Loucy (cell line): ENCODE results near the gene APBB2.

Source experiments
- H2AFZ ChIP-seq: fragments of 200-600 bp; sonication (generic); 2 replicates; pipeline ENCODE4 v1.6.0; 2016; ENCODE audit warnings: antibody characterized with exemption, mild to moderate bottlenecking, low read length, moderate library complexity
- H3F3A ChIP-seq: fragments of 200-600 bp; 2 replicates; pipeline ENCODE4 v1.6.0; 2016; ENCODE audit warnings: antibody characterized with exemption, low read depth, mild to moderate bottlenecking
- H3K27me3 ChIP-seq: fragments of 200-600 bp; sonication (generic); 2 replicates; pipeline ENCODE4 v1.6.1; 2014; ENCODE audit warnings: low read length, mild to moderate bottlenecking; ENCODE audit not compliant: insufficient read depth, poor library complexity, severe bottlenecking
- H3K36me3 ChIP-seq: fragments of 200-600 bp; sonication (generic); 2 replicates; pipeline ENCODE4 v1.6.1; 2016; ENCODE audit warnings: low read length; ENCODE audit not compliant: insufficient read depth
- H3K4me1 ChIP-seq: fragments of 200-600 bp; sonication (generic); 2 replicates; pipeline ENCODE4 v1.5.1; 2014; ENCODE audit warnings: low read length, mild to moderate bottlenecking; ENCODE audit not compliant: insufficient read depth, poor library complexity, severe bottlenecking
- H3K4me2 ChIP-seq: fragments of 200-600 bp; sonication (generic); 2 replicates; pipeline ENCODE4 v1.6.0; 2014; ENCODE audit warnings: antibody characterized with exemption, low read length, low read depth, mild to moderate bottlenecking; ENCODE audit not compliant: poor library complexity, severe bottlenecking
- H3K4me3 ChIP-seq: fragments of 200-600 bp; sonication (generic); 2 replicates; pipeline ENCODE4 v1.5.1; 2014; ENCODE audit warnings: low read length, mild to moderate bottlenecking, mixed read lengths; ENCODE audit not compliant: poor library complexity, severe bottlenecking
- H3K79me2 ChIP-seq: fragments of 200-600 bp; sonication (generic); 2 replicates; pipeline ENCODE4 v1.6.1; 2014; ENCODE audit warnings: low read length; ENCODE audit not compliant: insufficient read depth
- H3K9ac ChIP-seq: fragments of 200-600 bp; sonication (generic); 2 replicates; pipeline ENCODE4 v1.6.0; 2014; ENCODE audit warnings: mild to moderate bottlenecking, low read depth, low read length, moderate library complexity; ENCODE audit not compliant: poor library complexity, severe bottlenecking
- H3K9me2 ChIP-seq: fragments of 200-600 bp; sonication (generic); replicated peaks from 2 replicates; pipeline ENCODE4 v1.6.1; 2016; ENCODE audit warnings: low read depth, low read length, mixed read lengths
- H3K9me3 ChIP-seq: fragments of 200-600 bp; sonication (generic); 2 replicates; pipeline ENCODE4 v1.6.1; 2014; ENCODE audit warnings: mild to moderate bottlenecking, antibody characterized with exemption, low read length, low read depth; ENCODE audit not compliant: insufficient read depth
- H4K20me1 ChIP-seq: fragments of 200-600 bp; sonication (generic); 2 replicates; pipeline ENCODE4 v1.6.0; 2014; ENCODE audit warnings: antibody characterized with exemption, low read length, mild to moderate bottlenecking; ENCODE audit not compliant: insufficient read depth, poor library complexity, severe bottlenecking
- CTCF ChIP-seq: fragments of 200-600 bp; sonication (generic); conservative IDR thresholded peaks from 2 replicates; pipeline ENCODE4 v1.5.1; 2014; ENCODE audit warnings: mild to moderate bottlenecking, antibody characterized with exemption, low read length
- EZH2phosphoT487 ChIP-seq: fragments of 200-600 bp; IDR thresholded peaks from 2 replicates; pipeline ENCODE4 v1.6.1; 2018; ENCODE audit warnings: antibody characterized with exemption, mild to moderate bottlenecking, moderate library complexity, borderline replicate concordance

The APBB2 gene

GRCh38 chr4:41103657-41104056 lies 110.7 kb downstream of the APBB2 start:
- H3K79me2 ChIP-seq, result no peaks in the 10 kb centered on the region
- no peaks in the 10 kb centered on the region for H3K27me3 ChIP-seq
- no peaks in the 10 kb centered on the region for H3K9me3 ChIP-seq
- TF ChIP-seq EZH2phosphoT487 (no peak), CTCF (no peak)
- H3K9ac ChIP-seq, result no peak overlapping the region
- no peaks in the 10 kb centered on the region for H3K36me3 ChIP-seq
- H3F3A ChIP-seq, result no peaks in the 10 kb centered on the region
- no peaks in the 10 kb centered on the region for H3K9me2 ChIP-seq
- no peak overlapping the region for H3K4me2 ChIP-seq
- H3K4me1 ChIP-seq, result no peaks in the 10 kb centered on the region
- no peak overlapping the region for H2AFZ ChIP-seq
- no peak overlapping the region for H3K4me3 ChIP-seq
- H4K20me1 ChIP-seq, result no peaks in the 10 kb centered on the region

GRCh38 chr4:41102414-41103092 lies 111.8 kb downstream of the APBB2 start:
- H3K9me2 ChIP-seq, result no peaks in the 10 kb centered on the region
- H3K9ac ChIP-seq, result no peak overlapping the region
- H3K79me2 ChIP-seq, result no peaks in the 10 kb centered on the region
- TF ChIP-seq EZH2phosphoT487 (no peak), CTCF (no peak)
- H3K36me3 ChIP-seq, result no peaks in the 10 kb centered on the region
- no peaks in the 10 kb centered on the region for H3K27me3 ChIP-seq
- H3K4me1 ChIP-seq, result no peaks in the 10 kb centered on the region
- H3K9me3 ChIP-seq, result no peaks in the 10 kb centered on the region
- H3F3A ChIP-seq, result no peaks in the 10 kb centered on the region
- H2AFZ ChIP-seq, result no peak overlapping the region
- no peak overlapping the region for H3K4me3 ChIP-seq
- H3K4me2 ChIP-seq, result no peak overlapping the region
- no peaks in the 10 kb centered on the region for H4K20me1 ChIP-seq

GRCh38 chr4:41098093-41099048 lies 116.0 kb downstream of the APBB2 start:
- no peaks in the 10 kb centered on the region for H3K9me2 ChIP-seq
- no peaks in the 10 kb centered on the region for H3K27me3 ChIP-seq
- H2AFZ ChIP-seq, result no peak overlapping the region
- H3K36me3 ChIP-seq, result no peaks in the 10 kb centered on the region
- no peaks in the 10 kb centered on the region for H3K9me3 ChIP-seq
- H3K4me2 ChIP-seq, result no peak overlapping the region
- no peak for TF ChIP-seq CTCF
- no peak for TF ChIP-seq EZH2phosphoT487
- no peaks in the 10 kb centered on the region for H3K4me1 ChIP-seq
- no peaks in the 10 kb centered on the region for H4K20me1 ChIP-seq
- H3K9ac ChIP-seq, result no peak overlapping the region
- H3F3A ChIP-seq, result no peaks in the 10 kb centered on the region
- H3K4me3 ChIP-seq, result no peak overlapping the region
- H3K79me2 ChIP-seq, result no peaks in the 10 kb centered on the region
